HG02678 (cell line): ENCODE measurements around the gene MRPS15.

Experiments
- ATAC-seq: cut with Tn5 transposase; IDR thresholded peaks from one replicate; pipeline ENCODE4 v1.9.1; 2021; ENCODE audit warnings: mild to moderate bottlenecking, moderate library complexity; ENCODE audit not compliant: unreplicated experiment

The MRPS15 gene

DNA sequence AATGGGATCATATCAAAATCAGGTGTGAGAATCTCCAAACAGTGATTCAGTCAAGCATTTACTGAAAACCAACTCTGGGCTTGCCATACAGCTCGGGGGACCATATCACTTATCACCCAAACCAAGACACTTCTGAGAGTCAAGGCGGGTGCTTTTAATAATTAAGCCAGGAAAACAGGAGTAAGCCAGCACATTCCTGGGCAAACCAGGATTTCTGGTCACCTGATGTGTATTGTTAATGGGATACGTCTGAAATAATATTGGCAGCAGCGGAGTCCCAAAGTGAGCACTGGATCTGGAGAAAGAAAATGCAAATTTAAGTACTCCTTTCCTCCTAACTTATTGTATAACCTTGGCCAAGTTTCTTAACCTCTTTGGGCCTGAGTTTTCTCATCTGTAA lies 31.6 kb downstream of the MRPS15 start:
- ATAC-seq, result no peak

DNA sequence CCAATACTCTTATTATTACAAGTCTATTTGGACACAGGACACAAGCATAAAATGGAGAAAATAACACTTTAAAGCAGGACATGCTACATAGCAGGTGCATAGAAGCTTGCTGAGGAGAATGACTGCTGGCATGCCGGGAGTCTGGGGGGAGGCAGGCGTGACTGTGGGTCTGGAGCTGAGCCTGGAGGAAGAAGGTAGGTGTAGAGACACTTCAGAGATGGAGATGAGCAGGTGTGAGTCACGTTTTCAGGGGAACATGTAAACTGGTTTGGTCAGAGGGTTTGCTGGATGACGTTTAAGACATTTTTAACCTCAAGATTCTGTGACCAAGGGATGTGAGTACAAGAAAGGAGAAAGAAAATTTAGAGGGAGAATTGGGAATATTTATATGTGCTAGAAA lies 38.4 kb downstream of the MRPS15 start:
- no peak for ATAC-seq

DNA sequence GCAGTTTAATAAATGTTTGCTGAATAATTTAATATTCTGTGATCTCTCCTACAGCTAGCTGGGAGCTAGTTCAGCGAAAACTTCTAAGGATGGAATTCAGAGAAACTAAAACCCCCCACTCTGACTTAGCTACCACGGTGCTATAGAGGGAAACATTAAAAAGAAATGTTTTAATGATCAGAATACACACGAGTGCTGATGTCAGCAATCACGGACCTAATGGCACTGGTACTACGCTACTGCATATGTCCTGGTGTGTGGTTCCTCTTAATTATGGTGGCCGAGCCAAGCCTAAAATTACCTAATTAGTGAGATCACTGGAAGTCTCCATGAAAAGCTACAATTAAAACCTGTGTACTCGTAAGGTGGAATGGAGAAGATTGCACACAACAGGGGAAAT lies 42.5 kb downstream of the MRPS15 start:
- ATAC-seq, result no peak

DNA sequence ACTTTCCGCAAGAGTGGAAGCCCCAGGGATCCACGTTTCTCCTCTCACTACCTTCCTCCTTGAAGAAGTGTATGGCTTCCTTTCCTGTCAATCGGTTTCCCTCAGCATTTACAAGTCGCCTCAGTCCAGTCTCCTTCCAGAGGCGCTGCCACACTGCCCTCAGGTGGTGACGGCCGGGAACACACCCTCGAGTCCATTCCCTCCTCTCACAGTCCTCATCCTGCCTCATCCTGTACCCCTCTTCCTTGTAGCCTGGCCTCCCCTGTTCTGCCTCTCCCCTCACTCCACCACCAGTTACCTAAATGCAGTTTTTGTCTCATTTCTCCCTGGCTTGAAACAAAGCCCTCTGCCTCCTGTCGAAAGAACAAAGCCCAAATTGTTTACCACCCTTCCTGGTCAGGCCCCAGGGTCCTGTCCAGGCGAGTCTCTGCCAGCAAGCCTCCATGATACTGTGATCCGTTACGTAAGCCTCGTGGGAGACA lies 43.3 kb downstream of the MRPS15 start:
- ATAC-seq, result no peak

DNA sequence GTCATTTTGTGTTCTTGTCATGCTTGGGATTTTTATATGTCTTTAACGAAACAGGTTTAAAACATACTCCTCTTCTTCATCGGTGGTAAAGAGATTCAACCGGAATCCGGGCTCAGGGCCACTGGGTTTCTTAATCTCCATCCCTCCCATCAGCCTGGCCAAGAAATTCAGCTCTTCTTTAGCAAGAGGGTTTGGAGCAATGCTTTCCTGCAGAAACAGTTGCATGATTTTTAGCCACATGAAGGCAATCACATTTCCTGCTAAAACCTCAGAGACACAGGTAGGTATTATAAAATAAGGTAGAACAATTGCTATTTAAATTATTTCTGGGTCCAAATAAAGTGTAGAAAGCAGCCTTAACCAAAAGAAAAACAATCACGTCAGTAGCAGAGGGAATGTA lies 43.8 kb downstream of the MRPS15 start:
- ATAC-seq, result no peak

DNA sequence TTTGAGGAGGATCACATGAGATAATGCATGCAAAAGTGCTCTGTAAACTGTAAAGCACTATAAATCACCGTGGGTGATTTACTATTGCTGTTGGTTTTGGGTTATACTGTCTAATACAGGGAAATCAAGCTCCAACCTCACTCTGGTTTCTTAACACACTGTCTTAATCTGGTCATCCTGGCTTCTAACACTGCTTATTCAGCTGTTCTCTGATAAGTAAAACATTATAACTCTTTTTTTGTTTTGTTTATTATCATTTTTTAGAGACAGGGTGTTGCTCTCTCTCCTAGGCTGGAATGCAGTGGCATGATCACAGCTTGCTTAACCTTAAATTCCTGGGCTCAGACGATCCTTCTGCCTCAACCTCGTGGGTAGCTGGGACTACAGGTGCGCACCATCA lies 44.6 kb downstream of the MRPS15 start:
- ATAC-seq, result no peak

DNA sequence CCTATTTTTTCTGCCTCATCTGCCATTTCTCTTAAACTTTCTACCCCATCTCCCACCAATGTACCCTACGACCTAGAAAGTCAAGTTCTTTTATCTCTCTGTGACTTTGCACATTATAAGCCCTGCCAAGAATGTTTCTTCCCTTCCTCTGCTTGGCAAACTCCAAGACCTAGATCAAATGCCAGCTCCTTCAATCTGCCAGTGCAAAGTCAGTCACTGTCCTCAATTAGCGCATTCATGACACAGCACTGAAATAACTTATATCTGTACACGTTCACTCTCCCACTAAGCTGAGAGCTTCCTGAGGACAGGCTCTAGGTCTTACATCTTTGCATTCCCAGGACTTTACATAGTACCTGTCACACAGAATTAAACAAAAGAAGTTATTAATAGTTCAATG lies 45.0 kb downstream of the MRPS15 start:
- ATAC-seq, result no peak

DNA sequence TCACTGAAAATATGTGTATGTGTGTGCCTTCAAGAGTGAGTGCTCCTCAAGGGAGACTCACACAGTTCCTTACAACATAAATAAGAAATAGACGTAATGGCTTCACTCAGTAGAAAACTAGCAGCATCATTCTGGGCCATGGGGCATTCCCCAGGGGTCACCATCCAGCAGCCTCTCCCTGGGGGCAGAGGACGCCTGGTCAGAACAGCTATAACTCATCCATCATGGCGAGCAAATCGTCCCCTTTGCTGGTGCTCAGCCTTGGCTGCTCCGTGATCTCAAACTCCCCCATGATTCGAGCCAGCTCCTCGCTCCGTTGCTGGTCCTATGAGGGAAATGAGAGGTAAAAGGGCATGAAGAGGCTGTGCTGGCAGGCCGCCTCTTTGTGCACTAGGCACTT lies 46.3 kb downstream of the MRPS15 start:
- no peak for ATAC-seq

DNA sequence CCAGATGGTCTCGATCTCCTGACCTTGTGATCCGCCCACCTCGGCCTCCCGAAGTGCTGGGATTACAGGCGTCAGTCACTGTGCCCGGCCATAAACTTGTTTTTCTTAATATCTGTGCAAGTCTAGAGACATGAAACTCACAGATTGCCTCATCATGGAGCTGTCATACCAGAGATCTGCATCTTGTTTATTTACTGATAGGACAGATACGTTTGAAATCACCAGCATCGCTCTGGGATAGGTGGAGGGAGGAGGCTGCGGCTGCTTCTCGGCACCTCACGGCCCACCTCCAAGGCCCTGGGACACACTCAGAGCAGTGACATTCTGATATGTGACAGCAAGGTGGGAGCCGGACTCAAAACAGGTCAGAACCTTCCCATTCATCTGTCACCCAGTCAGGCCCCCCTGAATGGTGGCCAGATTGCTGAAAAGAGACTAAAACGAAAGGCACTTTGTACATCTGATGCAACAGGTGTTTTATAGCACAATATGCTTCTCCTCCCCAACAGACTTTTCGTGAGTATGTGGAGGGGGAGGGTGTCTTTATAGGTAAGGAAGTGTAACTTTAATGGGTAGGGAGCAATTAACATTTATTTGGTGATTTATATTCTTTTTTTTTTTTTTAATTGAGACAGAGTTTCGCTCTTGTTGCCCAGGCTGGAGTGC lies 48.4 kb downstream of the MRPS15 start:
- ATAC-seq, result no peak

DNA sequence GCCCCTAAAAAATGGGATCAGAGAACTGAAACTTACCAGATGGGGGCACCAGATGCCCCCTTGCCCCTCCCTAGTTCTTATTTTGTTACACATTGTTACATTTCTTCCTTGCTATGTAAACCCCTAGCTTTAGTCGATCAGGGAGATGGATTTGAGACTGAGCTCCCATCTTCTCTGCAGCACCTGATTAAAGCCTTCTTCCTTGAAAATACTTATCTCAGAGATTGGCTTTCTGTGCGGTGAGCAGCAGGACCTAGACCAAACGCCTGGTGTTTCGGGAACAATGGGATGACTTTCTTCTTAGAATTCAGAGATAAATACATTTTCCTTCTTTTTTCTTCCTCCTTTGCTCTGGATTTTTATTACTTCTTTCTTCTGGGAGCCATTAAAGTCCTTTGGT lies 49.8 kb downstream of the MRPS15 start:
- no peak for ATAC-seq

DNA sequence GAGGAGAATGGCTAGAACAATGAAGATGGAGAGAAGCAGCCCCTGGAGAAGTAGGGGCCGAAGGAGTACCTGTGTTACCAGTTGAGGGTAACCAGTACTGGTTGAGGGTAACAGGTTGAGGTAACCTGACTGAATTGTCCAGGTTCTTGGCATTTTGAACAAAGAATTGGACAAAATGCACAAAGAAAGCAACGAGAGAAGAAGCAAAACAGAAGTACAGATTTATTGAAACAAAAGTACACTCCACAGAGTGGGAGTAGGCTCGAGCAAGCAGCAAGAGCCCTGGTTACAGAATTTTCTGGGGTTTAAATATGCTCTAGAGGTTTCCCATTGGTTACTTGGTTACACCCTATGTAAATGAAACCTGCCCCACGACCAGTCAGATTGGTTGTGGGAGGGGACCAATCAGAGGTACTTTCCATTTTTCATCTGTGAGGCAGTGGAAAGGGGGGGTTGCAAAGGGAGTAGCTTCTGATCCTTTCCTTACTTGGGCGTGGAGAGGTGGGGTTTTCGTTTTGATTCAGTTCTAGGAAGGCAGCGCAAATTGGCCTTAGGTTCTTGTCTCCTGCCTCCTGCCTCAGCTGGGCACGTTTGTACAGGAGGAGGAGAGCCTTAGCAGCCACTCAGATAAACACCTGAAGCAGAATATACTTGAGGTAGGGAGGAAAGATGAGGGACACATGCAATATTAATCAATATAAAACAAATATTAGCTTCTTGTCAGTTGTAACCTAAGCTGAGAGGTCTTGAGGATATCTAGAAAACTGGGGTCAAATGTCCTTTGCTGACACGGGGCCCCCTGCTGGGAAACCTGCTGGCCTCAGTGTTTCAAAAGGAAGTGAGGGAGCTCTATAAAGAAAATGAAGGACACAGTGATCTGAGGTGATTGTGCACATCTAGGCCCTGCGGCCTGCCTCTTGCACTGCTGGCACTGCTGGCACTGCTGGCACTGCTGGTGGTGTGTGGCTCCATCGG lies 52.2 kb downstream of the MRPS15 start:
- no peak for ATAC-seq

DNA sequence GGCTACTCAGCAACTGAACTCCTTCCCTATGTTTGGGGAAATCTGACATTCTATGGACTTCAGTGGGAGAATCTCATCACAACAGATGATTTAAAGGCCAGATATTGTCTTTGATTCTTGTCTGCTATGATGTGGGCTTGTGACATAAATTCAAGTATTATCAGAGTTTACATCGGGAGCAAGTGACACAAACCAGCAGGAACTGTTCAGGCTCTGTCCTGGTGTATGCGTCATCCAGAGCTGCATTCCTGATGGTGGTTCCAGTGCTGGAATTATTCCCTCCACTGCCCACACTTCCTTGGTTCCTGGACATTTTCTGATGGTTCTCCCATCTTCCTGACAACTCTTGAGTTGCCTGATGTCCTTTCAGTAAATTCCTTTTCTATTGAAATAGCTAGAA lies 55.7 kb downstream of the MRPS15 start:
- ATAC-seq, result no peak

DNA sequence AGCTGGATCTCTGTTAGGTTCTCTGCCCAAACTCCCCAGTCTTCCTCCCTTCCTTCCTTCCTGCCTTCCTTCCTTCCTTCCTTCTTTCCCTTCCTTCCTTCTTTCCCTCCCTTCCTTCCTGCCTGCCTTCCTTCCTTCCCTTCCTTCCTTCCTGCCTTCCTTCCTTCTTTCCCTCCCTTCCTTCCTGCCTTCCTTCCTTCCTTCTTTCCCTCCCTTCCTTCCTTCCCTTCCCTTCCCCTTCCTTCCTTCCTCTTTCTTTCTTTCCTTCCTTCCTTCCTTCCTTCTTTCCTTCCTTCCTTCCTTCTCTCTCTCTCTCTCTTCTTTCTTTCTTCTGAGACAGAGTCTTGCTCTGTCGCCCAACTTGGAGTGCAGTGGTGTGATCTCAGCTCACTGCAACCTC lies 57.7 kb downstream of the MRPS15 start:
- ATAC-seq, result no peak
